K562 (cell line): Measurements from ENCODE around the gene DCTN2.

Source experiments
- CEBPB ChIP-seq: fragments of 450-650 bp; IDR thresholded peaks from 2 replicates; pipeline ENCODE4 v1.6.1; 2016; ENCODE audit warnings: missing genetic modification characterization, missing compliant biosample characterization
- CEBPG ChIP-seq, 3 experiments: fragments of 200-800 bp in 1 of 3; sonication (Bioruptor generic) in 1 of 3; sonication (generic) in 1 of 3; formaldehyde crosslinking in 1 of 3; IDR thresholded peaks in 2 of 3; conservative IDR thresholded peaks in 1 of 3; 2 replicates each; pipeline versions ENCODE4 v1.6.1 to v1.8.0; 2016 to 2022; ENCODE audit warnings: missing compliant biosample characterization in 2 of 3, missing genetic modification characterization in 2 of 3, mild to moderate bottlenecking in 1 of 3, missing genetic modification reagents in 1 of 3
- CSDE1 ChIP-seq, 2 experiments: fragments of 450-650 bp; IDR thresholded peaks; 2 replicates each; pipeline ENCODE4 v1.6.1; 2016; ENCODE audit warnings: mild to moderate bottlenecking in 1 of 2
- ESRRA ChIP-seq: fragments of 450-650 bp; IDR thresholded peaks from 2 replicates; pipeline ENCODE4 v1.6.1; 2014; ENCODE audit warnings: low read depth, mild to moderate bottlenecking, moderate library complexity, borderline replicate concordance
- FOS ChIP-seq: IDR thresholded peaks from 3 replicates; pipeline ENCODE4 v1.6.1; 2011; ENCODE audit not compliant: insufficient read length; ENCODE audit errors: extremely low read depth
- FOSL1 ChIP-seq: fragments of 200-800 bp; sonication (Bioruptor generic); conservative IDR thresholded peaks from 2 replicates; pipeline ENCODE4 v1.6.1; 2016; ENCODE audit warnings: missing genetic modification characterization, missing compliant biosample characterization
- JUND ChIP-seq, 2 experiments: IDR thresholded peaks; 2 replicates in 1 of 2; 3 replicates in 1 of 2; pipeline ENCODE4 v1.6.1; 2011; ENCODE audit warnings: borderline replicate concordance in 2 of 2, low read depth in 2 of 2, low read length in 2 of 2, improper control_type of control experiment in 1 of 2, missing biosample characterization in 1 of 2, missing genetic modification characterization in 1 of 2, missing genetic modification reagents in 1 of 2
- KDM1A ChIP-seq, 2 experiments: fragments of 450-650 bp; IDR thresholded peaks; 2 replicates each; pipeline ENCODE4 v1.6.1; 2016; ENCODE audit warnings: mild to moderate bottlenecking in 2 of 2
- NR2C1 ChIP-seq, 2 experiments: fragments of 450-650 bp; IDR thresholded peaks; 2 replicates each; pipeline ENCODE4 v1.6.1; 2017; ENCODE audit warnings: mild to moderate bottlenecking in 2 of 2, antibody characterized with exemption in 1 of 2, inconsistent platforms in 1 of 2, missing compliant biosample characterization in 1 of 2, missing genetic modification characterization in 1 of 2
- NR3C1 ChIP-seq: sonication (generic); formaldehyde crosslinking; IDR thresholded peaks from 2 replicates; pipeline ENCODE4 v1.8.1; 2022; ENCODE audit warnings: missing genetic modification reagents
- POLR2AphosphoS5 ChIP-seq: IDR thresholded peaks from 2 replicates; pipeline ENCODE4 v1.6.1; 2011; ENCODE audit warnings: mild to moderate bottlenecking, low read depth, low read length, moderate library complexity; ENCODE audit not compliant: control insufficient read depth, insufficient read depth
- POLR3A ChIP-seq: IDR thresholded peaks from 2 replicates; pipeline ENCODE4 v1.6.1; 2011; ENCODE audit warnings: borderline replicate concordance, mild to moderate bottlenecking, moderate library complexity; ENCODE audit not compliant: insufficient read length, insufficient read depth; ENCODE audit errors: extremely low read depth
- SP1 ChIP-seq: sonication (generic); formaldehyde crosslinking; IDR thresholded peaks from 2 replicates; pipeline ENCODE4 v1.8.1; 2022; ENCODE audit warnings: mild to moderate bottlenecking, missing genetic modification reagents
- ZNF121 ChIP-seq: sonication (generic); formaldehyde crosslinking; conservative IDR thresholded peaks from 2 replicates; pipeline ENCODE4 v1.8.0; 2022; ENCODE audit warnings: missing genetic modification reagents

- no peak for TF ChIP-seq JUND (IDR thresholded peaks at IDR 0.05; ENCODE audit: borderline replicate concordance, low read depth, low read length)
- TF ChIP-seq JUND (tag; IDR thresholded peaks at IDR 0.05; ENCODE audit: borderline replicate concordance, low read depth, low read length): no peak
- TF ChIP-seq NR2C1 (IDR thresholded peaks at IDR 0.05): no peak
- TF ChIP-seq NR2C1 (tag; IDR thresholded peaks at IDR 0.05): no peak
- TF ChIP-seq CSDE1 (IDR thresholded peaks at IDR 0.05): no peak
- TF ChIP-seq KDM1A (IDR thresholded peaks at IDR 0.05): no peak
- no peak for TF ChIP-seq CEBPB
- TF ChIP-seq ESRRA: no peak
- no peak for TF ChIP-seq POLR2AphosphoS5
- no peak for TF ChIP-seq SP1 (CRISPR knock-in tag)
- no peak for TF ChIP-seq ZNF121 (CRISPR knock-in tag)
- TF ChIP-seq NR3C1 (CRISPR knock-in tag): no peak
- no peak for TF ChIP-seq FOS
- no peak for TF ChIP-seq FOSL1 (tag)
- TF ChIP-seq CEBPG (CRISPR knock-in tag; IDR thresholded peaks at IDR 0.05): no peak
- no peak for TF ChIP-seq CEBPG (tag; conservative IDR thresholded peaks at IDR 0.05 in 1 of 2, IDR thresholded peaks at IDR 0.05 in 1 of 2)
- no peak for TF ChIP-seq POLR3A
These were observed 25.2 kb upstream of the DCTN2 start for GRCh38 chr12:57571926-57572762.
